CD4-positive, alpha-beta T cell treated with Interleukin-2 at 100 ng/mL for 4 hours (primary cell): Measurements from ENCODE around the gene SLC2A4RG.
A peak's percentile ranks its signal among the peaks of the same experiment; 100 is the strongest.
"Not testable (repeated sequence)": the region's sequence is repeated elsewhere in the genome, so short reads cannot be mapped to it uniquely, and the experiment has no call there.

Experiments used
- DNase-seq: peaks from one replicate; pipeline ENCODE4 v3.0.0-alpha.2; 2020; ENCODE audit warnings: low spot score

SLC2A4RG gene

GRCh38 chr20:63755933-63756647 lies 16.5 kb downstream of the SLC2A4RG start:
- no peak for DNase-seq

GRCh38 chr20:63756648-63756991 lies 17.0 kb downstream of the SLC2A4RG start:
- no peak for DNase-seq

GRCh38 chr20:63758152-63758551 lies 18.6 kb downstream of the SLC2A4RG start:
- DNase-seq: no peak

GRCh38 chr20:63759377-63759901 lies 19.9 kb downstream of the SLC2A4RG start:
- no peak for DNase-seq

GRCh38 chr20:63765082-63765873 lies 25.7 kb downstream of the SLC2A4RG start:
- DNase-seq: no peak

GRCh38 chr20:63765902-63766301 lies 26.3 kb downstream of the SLC2A4RG start:
- DNase-seq: no peak

- DNase-seq: no peak
These were observed 27.3 kb downstream of the SLC2A4RG start for GRCh38 chr20:63766695-63767426.

GRCh38 chr20:63767456-63767855 lies 27.9 kb downstream of the SLC2A4RG start:
- no peak for DNase-seq

- DNase-seq: no peak
These were observed 28.3 kb downstream of the SLC2A4RG start for GRCh38 chr20:63767886-63768285.

GRCh38 chr20:63768591-63769515 lies 29.3 kb downstream of the SLC2A4RG start:
- DNase-seq: no peak

GRCh38 chr20:63769891-63770474 lies 30.4 kb downstream of the SLC2A4RG start:
- no peak for DNase-seq

- no peak for DNase-seq
These were observed 31.6 kb downstream of the SLC2A4RG start for GRCh38 chr20:63771046-63771707.

- no peak for DNase-seq
These were observed 33.4 kb downstream of the SLC2A4RG start for GRCh38 chr20:63772781-63773518.

GRCh38 chr20:63773571-63774241 lies 34.1 kb downstream of the SLC2A4RG start:
- DNase-seq: no peak

GRCh38 chr20:63774306-63774705 lies 34.7 kb downstream of the SLC2A4RG start:
- DNase-seq: no peak

- DNase-seq: peak; percentile 33
These were observed 35.8 kb downstream of the SLC2A4RG start for GRCh38 chr20:63775096-63775978.

GRCh38 chr20:63776875-63777274 lies 37.3 kb downstream of the SLC2A4RG start:
- not testable (repeated sequence) for DNase-seq

- DNase-seq: no peak
These were observed 38.0 kb downstream of the SLC2A4RG start for GRCh38 chr20:63777614-63778013.
